Spleen (tissue), 7 donors: Measurements from ENCODE around the gene DUOX1.

Experiments
- CTCF ChIP-seq, 11 experiments: fragments of 200-600 bp in 7 of 11; fragments of 450-650 bp in 4 of 11; sonication (generic) in 4 of 11; IDR thresholded peaks in 8 of 11; conservative IDR thresholded peaks in 3 of 11; 1 replicate in 7 of 11; 2 replicates in 4 of 11; pipeline versions ENCODE4 v1.4.0 to v1.8.0; 2016 to 2021; ENCODE audit warnings: antibody characterized with exemption in 11 of 11, inconsistent platforms in 4 of 11, mild to moderate bottlenecking in 1 of 11
- POLR2AphosphoS5 ChIP-seq, 3 donors: sonication (generic); formaldehyde crosslinking; IDR thresholded peaks; one replicate each; pipeline ENCODE4 v1.5.1; 2017; ENCODE audit warnings: antibody characterized with exemption in 3 of 3
- donor health status: DM: no; HTN: no; CAD: no; lungs with moderate emphysema.
- donor health status: DM: no; HTN: no; CAD: no.
- donor health status: DM: no; HTN: no; CAD: no.

GRCh38 chr15:45121706-45122417 lies 7.9 kb upstream of the DUOX1 start:
- TF ChIP-seq POLR2AphosphoS5 (IDR thresholded peaks at IDR 0.05), result no peak
- TF ChIP-seq CTCF (IDR thresholded peaks at IDR 0.05 in 8 of 11, conservative IDR thresholded peaks at IDR 0.05 in 3 of 11), result no peak
